NCI-H1694 treated with DMSO at 0.1 percent for 48 hours (cell line): Measurements from ENCODE around the gene DCAF10.
"Not testable (repeated sequence)": the region's sequence is repeated elsewhere in the genome, so short reads cannot be mapped to it uniquely, and the experiment has no call there.

Experiments
- DNase-seq: peaks from one replicate; lab custom pipeline; 2025; lab: John Stamatoyannopoulos, UW

Gene DCAF10, protein sequence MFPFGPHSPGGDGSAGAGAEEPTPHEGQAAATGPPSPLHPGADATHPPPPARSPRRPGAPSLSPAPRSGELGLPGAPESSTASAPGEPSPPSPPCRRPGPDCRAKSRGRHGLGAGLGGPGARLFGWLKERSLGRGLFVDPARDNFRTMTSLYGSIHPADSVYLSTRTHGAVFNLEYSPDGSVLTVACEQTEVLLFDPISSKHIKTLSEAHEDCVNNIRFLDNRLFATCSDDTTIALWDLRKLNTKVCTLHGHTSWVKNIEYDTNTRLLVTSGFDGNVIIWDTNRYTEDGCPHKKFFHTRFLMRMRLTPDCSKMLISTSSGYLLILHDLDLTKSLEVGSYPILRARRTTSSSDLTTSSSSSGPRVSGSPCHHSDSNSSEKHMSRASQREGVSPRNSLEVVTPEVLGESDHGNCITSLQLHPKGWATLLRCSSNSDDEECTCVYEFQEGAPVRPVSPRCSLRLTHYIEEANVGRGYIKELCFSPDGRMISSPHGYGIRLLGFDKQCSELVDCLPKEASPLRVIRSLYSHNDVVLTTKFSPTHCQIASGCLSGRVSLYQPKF

DNA sequence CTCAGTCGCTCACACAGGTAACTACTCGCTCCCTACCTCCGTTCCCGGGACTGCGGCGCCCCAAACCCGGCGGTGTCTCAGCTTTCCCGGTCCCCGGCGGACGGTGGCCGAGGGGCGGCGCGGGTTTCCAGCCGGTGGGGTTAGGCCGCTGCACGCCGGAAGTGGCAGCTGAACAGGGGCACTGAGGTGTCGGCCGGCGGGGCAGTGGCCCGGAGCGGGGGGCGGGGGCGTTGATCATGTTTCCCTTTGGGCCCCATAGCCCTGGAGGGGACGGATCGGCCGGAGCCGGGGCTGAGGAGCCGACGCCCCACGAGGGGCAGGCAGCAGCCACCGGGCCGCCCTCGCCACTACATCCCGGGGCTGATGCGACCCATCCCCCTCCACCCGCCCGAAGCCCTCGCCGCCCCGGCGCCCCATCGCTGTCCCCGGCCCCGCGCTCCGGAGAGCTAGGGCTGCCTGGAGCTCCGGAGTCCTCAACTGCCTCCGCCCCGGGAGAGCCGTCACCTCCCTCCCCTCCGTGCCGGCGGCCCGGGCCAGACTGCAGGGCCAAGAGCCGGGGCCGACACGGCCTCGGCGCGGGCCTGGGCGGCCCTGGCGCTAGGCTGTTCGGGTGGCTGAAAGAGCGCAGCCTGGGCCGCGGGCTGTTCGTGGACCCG lies at the start of gene DCAF10:
DCAF10 (plus strand) TSS at position 167 of the 656 bp plus-strand sequence; CDS start at position 237, 70 bp downstream.
- DNase-seq = peak; percentile 44

DNA sequence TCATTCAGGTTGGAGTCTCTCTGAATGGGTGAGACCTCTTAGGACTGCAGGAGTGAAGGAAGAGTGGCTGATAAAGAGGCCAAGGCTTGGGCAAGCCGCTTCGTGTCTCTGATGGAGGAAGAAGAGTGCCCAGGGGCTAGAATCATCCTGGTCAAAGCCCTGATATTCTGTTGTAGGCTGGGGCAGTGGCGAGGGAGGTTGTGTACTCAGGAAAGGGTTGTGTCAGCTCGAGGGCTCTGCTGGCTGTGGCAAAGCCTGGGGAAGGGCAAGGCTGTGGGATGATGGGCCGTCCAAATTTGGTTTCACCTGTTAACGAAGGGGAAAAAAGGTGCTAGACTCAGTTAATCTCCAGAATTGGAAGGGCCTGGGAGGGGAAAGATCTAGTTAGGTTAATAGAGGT lies 49.4 kb upstream of the DCAF10 start:
- no peak for DNase-seq

DNA sequence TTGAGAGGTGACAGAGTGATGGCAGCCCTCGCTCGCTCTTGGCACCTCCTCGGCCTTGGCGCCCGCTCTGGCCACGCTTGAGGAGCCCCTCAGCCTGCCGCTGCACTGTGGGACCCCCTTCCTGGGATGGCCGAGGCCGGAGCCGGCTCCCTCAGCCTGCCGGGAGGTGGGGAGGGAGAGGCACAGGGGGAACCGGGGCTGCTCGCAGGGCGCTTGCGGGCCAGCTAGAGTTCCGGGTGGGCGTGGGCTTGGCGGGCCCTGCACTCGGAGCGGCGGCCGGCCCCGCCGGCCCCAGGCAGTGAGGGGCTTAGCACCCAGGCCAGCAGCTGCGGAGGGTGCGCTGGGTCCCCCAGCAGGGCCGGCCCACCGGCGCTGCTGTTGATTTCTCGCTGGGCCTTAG lies 48.9 kb upstream of the DCAF10 start:
- DNase-seq = not testable (repeated sequence)

DNA sequence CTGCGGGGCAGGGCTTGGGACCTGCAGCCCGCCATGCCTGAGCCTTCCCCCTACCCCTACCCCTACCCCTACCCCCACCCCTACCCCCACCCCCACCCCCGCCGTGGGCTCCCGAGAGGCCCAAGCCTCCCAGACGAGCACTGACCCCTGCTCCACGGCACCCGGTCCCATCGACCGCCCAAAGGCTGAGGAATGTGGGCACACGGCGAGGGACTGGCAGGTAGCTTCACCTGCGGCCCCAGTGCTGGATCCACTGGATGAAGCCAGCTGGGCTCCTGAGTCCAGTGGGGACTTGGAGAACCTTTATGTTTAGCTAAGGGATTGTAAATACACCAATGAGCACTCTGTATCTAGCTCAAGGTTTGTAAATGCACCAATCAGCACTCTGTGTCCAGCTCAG lies 48.5 kb upstream of the DCAF10 start:
- DNase-seq = not testable (repeated sequence)

DNA sequence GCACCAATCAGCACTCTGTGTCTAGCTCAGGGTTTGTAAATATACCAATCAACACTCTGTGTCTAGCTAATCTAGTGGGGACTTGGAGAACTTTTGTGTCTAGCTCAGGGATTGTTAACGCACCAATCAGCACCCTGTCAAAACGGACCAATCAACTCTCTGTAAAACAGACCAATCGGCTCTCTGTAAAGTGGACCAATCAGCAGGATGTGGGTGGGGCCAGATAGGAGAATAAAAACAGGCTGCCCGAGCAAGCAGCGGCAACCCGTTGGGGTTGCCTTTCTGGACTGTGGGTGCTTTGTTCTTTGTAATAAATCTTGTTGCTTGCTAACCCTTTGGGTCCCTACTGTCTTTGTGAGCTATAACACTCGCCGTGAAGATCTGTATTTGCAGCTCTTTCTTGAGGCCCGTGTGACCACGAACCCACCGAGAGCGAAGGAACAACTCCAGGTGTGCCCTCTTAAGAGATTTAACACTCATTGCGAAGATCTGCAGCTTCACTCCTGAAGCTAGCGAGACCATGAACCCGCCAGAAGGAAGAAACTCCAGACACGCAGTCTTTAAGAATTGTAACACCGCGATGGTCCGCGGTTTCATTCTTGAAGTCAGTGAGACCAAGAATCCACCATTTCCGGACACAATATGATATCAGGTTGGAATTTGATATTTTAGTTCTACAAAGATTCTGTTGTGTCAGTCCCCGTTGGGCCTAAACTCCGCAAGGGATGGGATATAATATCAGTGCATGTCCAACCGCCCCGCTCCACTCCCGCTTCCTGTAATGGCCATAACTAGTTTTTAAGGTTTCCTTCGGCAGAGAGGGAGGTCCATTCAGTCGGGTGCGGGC lies 47.7 kb upstream of the DCAF10 start:
- DNase-seq = no peak

DNA sequence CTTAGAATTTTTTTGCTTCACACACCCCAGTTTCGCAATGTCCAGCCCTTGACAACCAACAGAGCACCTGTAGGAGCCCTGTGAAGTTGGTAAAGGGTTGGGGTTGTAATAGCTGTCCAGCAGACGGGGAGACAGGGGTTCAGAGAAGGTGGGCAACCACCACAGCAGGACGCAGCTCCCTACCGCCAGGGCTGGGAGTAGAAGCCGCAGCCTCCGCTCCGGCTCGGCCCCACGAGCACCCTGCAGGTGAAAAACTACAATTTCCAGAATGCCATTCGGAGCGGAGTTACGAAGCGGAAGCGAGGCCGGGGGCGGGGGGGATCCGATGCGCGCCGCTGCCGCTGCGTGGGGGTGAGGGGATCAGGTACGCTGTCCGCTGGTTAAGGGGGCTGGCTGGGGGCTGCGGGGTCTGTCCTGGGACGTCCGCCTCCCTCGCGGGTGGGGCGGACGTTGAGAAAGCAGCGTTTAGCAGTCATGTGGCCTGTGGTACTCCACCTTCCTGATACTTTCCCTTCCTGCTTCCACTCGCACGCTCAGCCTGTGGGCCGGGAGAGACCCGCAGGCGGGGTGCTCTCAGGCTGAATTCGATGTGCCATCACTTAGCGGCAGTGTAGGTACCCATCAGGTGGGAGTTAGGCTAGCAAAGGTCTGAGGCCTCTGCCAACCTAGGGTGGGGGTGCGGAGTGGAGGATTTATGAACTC lies 47.0 kb upstream of the DCAF10 start, which contains the start of gene TRMT10B:
TRMT10B (plus strand) TSS at position 317 of the 702 bp plus-strand sequence. CDS start 8,127 bp downstream, outside the sequence.
- peak; percentile 71 for DNase-seq

DNA sequence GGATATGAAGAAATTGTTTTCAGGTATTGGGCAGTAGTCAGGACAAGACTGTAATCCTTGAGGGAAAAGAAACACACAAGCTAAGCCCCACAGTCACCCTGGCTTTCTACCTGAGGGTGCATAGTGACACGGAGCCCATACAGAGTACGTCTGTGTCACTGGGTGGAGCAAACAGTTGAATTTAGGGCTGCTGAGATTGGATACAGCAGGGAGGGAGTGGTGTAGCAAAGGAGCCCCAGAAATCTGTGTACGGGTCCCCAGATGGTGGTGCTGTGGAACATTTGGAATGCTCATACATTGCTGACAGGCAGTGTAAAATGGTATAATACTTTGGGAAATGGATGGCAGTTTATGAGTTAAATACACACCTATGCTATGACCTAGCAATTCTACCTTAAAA lies 41.9 kb upstream of the DCAF10 start:
- no peak for DNase-seq

DNA sequence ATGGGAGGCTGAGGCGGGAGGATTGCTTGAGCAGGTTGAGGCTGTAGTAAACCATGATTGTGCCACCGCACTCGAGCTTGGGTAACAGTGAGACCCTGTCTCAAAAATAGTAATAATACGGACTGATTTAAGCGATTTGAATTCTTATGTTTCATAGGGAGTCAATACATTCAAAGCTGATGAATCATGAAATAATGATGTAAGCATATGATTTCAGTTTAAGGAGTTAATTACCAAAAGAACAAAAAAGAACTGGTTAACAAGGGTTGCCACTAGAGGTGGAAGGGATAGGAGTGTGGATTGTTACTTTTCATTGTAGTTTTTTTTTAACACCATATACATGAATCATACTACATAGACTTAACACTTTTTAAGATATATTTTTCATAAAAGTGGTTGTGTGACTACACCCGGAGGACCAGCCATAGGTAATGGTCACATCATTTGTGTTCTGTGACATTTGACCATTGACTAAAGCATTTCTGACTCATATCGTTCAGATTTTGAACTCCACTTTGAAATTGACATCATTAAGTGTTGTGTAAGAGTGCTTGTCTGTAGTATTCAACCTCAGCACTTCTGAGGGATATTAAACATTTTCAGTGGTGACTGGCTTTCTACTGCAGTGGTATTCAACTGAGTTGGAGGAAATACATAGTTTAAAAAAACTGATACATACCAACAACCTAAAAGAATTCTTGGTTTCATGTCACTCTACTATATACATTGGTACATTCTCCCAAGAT lies 40.0 kb upstream of the DCAF10 start:
- no peak for DNase-seq

DNA sequence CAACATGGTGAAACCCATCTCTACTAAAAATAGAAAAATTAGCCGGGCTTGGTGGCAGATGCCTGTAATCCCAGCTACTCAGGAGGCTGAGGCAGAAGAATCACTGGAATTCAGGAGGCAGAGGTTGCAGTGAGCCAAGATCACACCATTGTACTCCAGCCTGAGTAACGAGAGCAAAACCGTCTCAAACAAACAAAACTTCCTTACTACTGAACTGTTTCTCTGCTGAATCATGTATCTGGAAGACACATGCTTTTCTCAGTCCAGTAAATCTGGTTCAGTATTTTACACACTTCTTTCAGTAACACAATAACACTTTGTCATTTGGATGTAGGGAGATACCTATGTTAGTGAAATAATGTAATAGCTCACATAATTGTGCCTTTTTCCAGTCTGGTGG lies 39.1 kb upstream of the DCAF10 start:
- DNase-seq = no peak

DNA sequence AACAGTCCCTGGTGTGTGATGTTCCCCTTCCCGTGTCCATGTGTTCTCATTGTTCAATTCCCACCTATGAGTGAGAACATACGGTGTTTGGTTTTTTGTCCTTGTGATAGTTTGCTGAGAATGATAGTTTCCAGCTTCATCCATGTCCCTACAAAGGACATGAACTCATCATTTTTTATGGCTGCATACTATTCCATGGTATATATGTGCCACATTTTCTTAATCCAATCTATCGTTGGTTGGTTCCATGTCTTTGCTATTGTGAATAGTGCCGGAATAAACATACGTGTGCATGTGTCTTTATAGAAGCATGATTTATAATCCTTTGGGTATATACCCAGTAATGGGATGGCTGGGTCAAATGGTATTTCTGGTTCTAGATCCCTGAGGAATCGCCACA lies 35.3 kb upstream of the DCAF10 start:
- DNase-seq = not testable (repeated sequence)

DNA sequence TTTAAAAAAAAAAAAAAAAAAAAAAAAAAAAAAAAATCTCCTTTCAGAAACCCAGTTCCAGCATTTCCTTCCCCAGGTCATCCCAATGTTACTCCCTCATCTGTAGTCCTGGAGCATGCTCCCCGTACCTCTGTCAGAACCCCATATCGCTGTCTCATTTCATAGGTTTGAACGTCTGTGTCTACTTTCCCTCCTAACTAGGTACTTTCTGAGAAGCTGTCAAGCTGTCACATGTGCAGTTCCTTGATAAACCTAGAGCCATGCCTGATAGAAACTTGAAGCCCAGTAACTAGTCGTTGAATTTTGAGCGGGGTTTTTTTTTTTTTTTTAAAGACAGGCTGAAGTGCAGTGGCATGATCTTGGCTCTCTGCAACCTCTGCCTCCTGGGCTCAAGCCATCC lies 31.3 kb upstream of the DCAF10 start:
- DNase-seq = no peak

DNA sequence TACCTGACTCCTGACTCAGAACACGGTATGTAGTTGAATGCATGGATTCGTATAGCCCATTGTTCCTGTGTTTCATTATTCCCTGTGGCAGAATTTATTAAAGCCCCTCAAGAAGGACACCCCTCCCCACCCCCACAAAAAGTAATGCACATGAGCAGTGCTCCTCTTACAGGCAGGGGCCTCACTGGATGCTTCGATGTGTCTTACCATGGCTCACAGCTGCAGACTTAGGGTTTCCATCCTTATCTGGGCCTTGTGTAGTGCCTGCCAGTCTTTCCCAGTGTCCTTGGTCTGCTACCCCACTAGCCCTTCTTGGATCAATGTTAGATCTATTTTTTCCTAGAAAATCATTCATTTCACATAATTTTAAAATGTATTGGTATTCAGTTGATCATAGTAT lies 30.6 kb upstream of the DCAF10 start:
- no peak for DNase-seq

DNA sequence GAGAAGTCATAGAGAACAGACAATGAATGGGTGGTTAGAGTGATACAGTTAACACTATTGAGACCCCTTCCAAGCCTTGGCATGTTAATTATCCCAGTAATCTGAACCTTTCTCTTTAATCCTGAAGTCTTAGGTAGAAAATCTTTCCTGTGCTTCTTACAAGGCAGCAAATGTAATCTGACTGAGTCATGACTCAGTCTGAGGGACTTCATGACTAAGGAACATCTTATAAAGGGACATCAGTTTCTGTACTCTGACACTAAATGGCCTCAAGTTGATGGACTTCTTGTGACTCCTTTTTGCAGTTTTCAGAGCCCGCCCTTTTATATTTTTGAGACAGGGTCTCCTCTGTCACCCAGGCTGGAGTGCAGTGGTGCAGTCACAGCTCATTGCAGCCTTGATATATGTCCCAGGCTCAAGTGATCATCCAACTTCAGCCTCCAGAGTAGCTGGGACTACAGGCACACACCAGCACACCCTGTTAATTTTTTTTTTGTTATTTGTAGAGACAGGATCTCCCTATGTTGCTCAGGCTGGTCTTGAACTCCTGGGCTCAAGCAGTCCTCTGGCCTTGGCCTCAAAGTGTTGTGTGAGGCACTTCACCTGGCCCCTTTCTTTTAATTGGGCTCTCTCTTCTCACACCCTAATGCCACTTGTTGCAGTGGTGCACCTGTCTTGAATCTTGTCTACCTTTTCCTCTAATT lies 25.2 kb upstream of the DCAF10 start:
- DNase-seq = no peak

DNA sequence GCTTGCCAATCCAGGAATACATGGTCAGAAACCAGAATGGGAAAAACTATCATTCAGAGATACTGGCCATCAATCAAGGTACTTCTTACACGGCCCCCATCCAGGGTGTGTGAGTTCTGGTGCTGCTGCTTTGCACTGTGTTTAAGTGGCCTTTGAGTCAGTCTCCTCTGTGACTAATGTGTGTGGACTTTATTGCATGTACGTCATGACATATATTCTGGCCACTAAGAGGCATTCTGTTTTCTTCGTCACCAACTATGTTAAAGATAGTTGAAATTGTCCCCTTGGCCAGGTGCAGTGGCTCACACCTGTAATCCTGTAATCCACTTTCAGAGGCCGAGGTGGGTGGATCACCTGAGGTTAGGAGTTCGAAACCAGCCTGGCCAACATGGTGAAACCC lies 24.3 kb upstream of the DCAF10 start:
- DNase-seq = no peak

DNA sequence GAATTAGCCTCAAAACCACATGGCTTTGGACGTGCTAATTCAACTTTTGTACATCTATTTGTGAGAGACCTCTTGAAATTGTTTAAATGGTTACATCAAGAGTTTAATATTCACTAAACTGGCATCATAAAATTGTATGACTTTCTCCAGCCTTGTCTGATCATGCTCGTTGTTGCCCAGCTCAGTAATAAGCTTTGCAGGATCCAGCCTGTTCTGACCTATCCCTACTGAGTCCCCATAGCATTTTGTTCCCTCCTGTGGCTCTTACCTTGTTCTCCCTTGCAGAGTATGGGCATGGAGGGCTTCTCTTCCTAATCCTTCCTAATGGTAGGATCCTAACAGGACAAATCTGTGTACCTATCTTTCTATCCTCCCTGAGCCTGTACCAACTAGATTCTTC lies 22.1 kb upstream of the DCAF10 start:
- DNase-seq = no peak

DNA sequence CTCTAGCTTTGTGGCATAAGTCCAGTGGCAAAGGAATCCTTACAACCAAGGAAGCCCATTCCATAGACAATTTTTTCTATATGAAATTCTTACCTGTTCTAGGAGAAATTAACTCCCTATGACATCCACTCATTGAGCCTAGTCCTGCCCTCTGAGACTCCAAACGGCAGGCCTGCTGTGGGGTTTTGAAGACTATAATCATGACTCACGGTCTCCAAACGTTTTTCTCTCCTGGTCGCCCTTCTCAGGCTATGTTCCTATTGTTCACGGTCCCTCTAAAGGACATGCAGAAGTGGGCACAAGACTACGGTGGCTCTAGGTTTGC lies 16.3 kb upstream of the DCAF10 start:
- no peak for DNase-seq

DNA sequence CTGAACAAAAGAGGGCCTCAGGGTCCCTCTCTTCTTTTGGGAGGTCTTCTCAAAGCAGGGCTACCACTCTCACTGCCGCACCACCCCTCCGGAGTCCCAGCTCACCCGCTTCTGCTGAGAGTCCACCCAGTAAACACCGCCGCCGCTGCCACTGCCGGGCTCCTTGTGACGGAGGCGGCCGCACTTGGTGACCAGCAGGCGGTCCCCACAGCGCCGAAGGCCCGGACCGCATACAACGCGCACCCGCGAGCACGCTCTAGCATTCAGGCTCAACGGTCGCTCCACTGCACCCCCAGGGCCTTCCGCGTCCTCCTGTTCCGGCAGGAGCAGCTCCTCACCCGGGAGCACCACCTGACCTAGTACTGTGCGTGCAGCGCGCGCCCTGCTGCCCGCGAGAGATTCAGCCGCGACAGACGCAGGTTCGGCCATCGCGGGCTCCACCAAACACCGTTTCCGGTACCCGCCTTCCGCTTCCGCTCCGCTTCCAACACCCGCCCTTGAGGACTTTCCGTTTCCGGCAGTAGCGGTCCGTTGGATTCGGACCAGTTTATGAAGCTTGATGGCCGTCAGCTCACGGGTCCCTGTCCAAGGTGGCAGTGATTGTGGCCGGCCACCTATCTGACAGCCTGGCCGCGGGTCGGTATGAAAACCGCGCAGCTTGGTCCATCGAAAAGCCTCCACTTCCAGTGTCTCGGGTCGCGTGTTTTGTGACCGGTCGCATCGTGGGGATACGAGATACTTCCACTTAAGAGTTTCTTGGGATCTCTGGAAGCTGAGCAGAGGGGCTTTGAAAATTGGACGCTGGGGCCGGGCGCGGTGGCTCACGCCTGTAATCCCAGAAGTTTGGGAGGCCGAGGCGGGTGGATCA lies 15.7 kb upstream of the DCAF10 start, which contains the start of gene EXOSC3:
EXOSC3 (minus strand) TSS at position 449 of the 868 bp plus-strand sequence; CDS start at position 429, 20 bp downstream.
- DNase-seq = peak; percentile 77

DNA sequence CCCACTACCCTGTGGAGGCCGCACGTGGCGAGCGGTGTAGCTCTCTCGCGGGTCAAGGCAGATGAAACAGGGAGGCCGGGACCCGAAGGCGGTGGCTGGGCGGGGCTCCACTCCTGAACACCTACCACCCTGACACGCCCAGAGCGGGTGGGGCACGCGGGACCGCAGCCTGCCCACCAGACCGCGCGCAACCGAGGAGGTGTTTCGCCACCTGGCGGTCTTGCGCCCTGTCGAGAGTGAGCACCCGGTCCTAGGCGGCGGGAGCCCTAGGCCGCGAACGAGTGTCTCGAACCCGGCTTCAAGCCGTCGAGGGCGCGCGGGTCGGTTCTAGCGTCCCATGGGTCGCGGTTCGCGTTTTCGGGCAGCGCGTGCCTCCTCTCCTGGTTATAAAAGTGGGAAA lies 13.5 kb upstream of the DCAF10 start:
- no peak for DNase-seq

DNA sequence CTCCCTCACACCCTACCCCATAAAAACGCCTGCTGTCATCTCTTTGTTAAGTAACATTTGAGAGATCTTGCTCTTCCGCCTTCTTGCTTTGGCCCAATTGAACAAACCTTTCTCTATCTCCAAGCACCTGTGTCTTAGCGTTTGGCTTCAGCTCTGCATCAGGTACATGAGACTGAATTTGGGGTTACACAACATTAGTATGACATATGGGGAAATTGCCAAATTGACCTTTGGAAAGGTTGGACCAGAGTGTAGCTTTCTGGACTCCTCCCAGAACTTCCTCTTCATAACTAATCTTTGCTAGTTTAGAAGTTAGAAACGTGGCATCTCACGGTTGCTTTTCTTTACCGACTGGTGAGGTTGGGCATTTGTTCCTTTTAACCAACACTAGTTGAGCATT lies 12.3 kb upstream of the DCAF10 start:
- no peak for DNase-seq
